GM18511 (cell line): ENCODE data around the gene NELL1.
"Not testable (repeated sequence)": the region's sequence is repeated elsewhere in the genome, so short reads cannot be mapped to it uniquely, and the experiment has no call there.

Experiments used
- ATAC-seq: cut with Tn5 transposase; IDR thresholded peaks from one replicate; pipeline ENCODE4 v1.9.1; 2021; ENCODE audit warnings: mild to moderate bottlenecking, moderate library complexity; ENCODE audit not compliant: unreplicated experiment

The NELL1 gene

GRCh38 chr11:21088930-21089329 lies 419.5 kb downstream of the NELL1 start:
- no peak for ATAC-seq

DNA sequence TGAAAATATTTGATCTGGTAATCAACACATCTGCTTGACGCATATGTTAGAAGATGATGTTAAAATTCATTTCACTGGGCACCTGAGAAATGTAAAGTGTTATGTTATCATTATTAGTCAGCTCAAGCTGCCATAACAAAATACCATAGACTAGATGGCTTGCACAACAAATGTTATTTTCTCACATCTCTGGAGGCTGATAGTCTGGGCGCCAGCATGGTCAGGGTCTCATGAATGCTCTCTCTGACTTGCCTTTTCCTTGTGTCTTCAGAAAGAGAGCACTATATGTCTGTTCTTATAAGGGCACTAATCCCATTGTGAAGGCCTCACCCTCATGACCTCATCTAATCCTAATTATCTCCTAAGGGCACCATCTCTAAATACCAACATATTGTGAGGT lies 435.3 kb downstream of the NELL1 start:
- no peak for ATAC-seq

- ATAC-seq = no peak
These were observed 436.0 kb downstream of the NELL1 start for GRCh38 chr11:21105196-21105917.

DNA sequence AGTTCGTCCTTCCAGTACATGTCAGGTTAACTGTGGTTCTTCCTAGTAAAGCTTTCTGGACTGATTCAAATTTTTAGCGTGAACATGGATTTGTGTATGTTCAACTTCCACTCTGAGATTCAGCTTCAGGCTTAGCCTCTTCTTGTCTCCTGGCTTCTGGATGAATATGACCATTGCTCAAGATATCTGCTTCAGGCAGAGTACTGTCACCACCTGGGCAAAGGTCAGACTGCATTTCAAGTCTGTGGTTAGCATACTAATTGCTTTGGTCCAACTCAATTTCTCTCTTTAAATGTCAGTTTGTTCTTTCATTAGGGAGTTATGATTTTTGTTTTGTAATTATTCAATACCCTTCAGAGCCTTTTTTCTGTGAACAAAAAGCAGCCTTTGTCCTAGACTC lies 440.0 kb downstream of the NELL1 start:
- ATAC-seq = no peak

- ATAC-seq = no peak
These were observed 441.0 kb downstream of the NELL1 start for GRCh38 chr11:21110415-21110814.

DNA sequence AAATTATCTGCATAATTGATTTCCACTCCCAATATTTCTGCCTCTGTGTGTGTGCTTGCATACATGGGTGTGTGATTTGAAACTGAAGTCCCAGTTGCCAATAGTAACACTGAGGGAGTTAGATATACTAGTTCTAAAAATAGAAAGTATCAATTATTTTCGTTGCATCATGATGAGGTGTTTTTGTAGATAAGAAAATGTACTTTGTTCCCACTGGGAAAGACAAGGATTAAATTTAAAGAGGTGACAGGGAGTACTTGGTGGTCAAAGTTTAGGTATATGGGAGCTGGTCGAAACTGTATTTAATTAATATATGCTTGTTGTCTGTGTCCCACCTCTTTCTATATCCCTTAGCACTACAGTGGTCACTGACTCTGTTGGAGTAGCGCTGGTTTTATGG lies 444.5 kb downstream of the NELL1 start:
- no peak for ATAC-seq

GRCh38 chr11:21116009-21116408 lies 446.6 kb downstream of the NELL1 start:
- no peak for ATAC-seq

DNA sequence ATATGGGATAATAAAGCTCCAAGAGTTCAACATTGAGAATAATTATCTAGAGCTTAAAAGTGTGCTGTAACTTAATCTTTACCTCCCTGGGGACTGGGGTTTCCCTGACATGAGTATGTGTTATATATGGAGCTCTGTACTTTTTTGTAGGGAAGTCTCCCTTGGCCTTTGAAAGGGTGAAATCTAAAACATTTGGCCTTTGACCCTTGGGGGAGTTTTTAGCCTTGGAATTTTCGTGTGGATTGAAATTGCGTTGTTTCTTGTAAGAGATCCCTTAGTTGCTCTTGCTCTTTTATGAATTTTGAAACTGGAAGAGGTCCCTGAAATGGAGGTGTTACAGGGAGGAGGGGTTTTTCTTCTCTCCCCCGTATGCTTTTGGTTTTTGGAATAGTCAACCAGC lies 450.0 kb downstream of the NELL1 start:
- ATAC-seq = no peak

DNA sequence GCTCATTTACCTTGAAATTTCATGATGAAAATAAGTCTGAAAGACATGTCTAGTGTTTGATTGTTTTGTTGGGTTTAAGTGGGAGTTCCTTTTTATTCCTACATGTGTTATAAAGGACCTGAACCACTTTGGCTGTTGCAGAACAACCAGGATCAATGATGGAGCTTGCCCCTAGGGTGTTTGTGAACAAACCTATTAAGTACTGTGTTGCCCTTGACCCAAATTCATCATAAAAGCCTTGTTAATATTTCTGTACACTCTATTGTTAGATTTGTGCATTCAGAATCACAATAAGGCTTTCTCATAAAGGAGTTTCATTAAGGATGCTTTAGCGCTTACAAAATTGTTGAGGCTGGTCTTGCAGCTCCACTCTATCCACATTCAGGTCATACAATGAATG lies 452.6 kb downstream of the NELL1 start:
- no peak for ATAC-seq

DNA sequence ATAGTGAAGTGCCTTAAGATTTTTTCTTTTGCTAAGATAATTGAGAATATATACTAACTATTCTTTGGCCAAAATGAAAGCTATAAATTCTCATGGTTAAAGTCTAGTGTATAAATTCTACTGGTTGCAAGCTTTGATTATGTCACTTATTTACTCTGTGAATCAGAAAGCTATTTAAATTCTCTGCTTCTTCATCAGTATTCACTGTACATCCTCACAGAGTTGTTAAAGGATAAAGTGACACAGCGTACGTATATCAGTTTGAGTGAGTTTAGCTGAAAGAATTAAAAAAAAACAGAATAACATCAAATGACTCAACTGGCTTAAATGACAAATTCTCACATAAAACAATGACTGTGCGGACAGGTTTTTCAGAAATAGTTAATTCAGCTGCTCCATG lies 453.1 kb downstream of the NELL1 start:
- no peak for ATAC-seq

GRCh38 chr11:21132146-21132720 lies 462.8 kb downstream of the NELL1 start:
- ATAC-seq = no peak

- no peak for ATAC-seq
These were observed 463.9 kb downstream of the NELL1 start for GRCh38 chr11:21133244-21133643.

GRCh38 chr11:21133722-21134121 lies 464.3 kb downstream of the NELL1 start:
- no peak for ATAC-seq

GRCh38 chr11:21137803-21138202 lies 468.4 kb downstream of the NELL1 start:
- ATAC-seq = no peak

- ATAC-seq = not testable (repeated sequence)
These were observed 472.2 kb downstream of the NELL1 start for GRCh38 chr11:21141557-21141956.

DNA sequence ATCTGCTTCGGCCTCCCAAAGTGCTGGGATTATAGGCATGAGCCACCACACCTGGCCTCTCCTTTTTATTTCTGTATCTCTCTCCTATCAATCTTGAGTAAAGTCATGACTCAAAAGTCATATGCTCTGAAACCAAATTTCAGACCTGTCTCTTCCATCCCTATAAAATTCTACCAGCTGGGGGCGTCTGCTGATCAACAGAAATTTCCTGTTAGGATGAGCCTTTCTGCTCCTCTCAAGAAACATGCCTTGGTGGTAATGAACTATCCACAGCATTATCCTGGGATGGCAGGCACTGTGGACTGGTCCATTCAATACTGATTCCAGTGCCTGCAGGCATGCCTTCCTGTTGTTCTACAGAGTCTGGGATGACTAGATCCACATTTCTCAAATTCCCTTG lies 472.6 kb downstream of the NELL1 start:
- no peak for ATAC-seq

DNA sequence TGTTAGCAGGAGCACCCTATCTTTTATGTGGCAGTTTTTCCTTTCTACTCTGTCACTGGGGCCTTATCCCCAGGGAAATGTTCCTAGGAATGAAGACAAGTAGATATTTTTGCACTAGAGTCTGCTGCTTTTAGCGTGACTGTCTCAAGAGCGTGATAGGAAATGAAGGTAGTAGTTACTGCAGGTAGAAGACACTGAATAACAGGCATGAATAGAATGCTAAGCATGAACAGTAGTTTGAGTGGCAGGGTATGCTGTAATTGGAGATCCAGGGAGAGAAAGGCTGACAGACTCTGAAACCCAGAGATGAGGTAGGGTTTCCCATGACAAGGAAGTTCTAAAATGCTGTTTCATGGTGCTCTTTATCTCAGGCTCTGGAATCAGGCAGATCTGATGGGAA lies 475.1 kb downstream of the NELL1 start:
- ATAC-seq = no peak

DNA sequence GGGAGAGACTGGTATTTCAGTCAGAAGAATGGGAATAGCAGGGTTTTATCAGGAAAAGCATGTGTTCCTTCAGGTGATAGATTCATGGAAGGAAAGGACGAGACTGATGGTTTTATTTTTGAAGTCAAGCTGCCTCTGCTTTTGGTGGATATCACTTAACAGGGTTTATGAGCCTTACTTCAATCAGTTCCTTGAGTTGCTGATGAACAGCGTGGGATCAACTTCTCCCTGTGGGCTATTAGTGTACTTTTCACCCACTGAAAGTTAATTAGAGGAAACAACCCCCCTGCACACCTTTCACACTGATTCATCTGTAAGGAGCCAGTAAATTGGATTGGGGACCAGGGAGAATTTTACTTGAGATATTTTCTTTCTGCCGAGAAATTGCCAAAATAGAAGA lies 479.0 kb downstream of the NELL1 start:
- no peak for ATAC-seq

GRCh38 chr11:21160140-21160539 lies 490.8 kb downstream of the NELL1 start:
- no peak for ATAC-seq

DNA sequence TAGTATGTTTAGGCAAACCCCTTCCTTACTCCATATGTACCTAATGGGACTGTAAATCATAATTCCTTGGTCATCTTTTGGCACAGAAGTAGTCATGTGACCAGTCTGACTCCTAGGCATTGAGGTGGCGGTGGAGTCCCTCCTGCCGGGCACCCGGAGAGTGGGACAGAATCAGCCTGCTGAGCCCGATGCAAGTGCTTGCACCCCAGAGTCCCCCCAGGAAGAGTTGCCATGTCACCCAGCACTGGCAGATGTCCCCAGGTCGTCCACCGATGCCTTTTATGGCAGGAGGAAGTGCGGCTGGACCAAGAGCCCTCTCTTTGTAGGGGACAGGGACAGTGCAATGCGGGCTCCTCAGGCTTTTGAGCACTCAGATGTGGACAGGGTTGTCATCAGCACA lies 500.3 kb downstream of the NELL1 start:
- ATAC-seq = no peak

GRCh38 chr11:21173476-21173875 lies 504.1 kb downstream of the NELL1 start:
- ATAC-seq = no peak

DNA sequence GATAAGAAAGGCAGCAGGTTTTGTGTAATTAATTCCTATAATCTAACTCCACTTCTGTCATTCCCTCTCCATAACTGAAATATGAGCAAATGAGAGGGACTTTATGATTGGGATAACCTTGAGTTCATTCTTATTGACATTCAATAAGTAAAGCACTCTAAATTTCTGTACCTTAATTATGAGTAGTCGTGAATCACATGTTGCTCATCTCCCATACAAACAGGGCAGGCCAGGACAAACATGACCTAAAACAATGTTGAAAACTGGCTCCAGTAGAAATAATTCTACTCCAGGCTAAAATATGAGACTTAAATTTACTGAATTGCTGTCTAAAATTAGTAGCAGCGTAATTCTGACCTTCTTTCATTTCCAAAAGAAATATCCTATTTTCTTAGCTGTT lies 505.4 kb downstream of the NELL1 start:
- no peak for ATAC-seq

- no peak for ATAC-seq
These were observed 508.0 kb downstream of the NELL1 start for GRCh38 chr11:21177379-21177778.
